IPS DF 19.7 (cell line): ENCODE measurements around the gene ARMCX1.
A peak's percentile ranks its signal among the peaks of the same experiment; 100 is the strongest.
"Not testable (repeated sequence)": the region's sequence is repeated elsewhere in the genome, so short reads cannot be mapped to it uniquely, and the experiment has no call there.

ENCODE experiments used
- DNase-seq: peaks from one replicate; pipeline ENCODE4 v3.0.0-alpha.2; 2013; ENCODE audit warnings: low read depth, low spot score

The ARMCX1 gene

GRCh38 chrX:101550362-101550750 lies at the start of gene ARMCX1:
ARMCX1 (plus strand) TSS chrX:101550547; CDS start chrX:101552931, 2,384 bp downstream.
- peak; percentile 25 for DNase-seq

- DNase-seq: not testable (repeated sequence)
Observed at GRCh38 chrX:101502929-101503328, 47.4 kb upstream of the ARMCX1 start.

- DNase-seq: no peak
Observed at GRCh38 chrX:101507372-101507771, 43.0 kb upstream of the ARMCX1 start.

GRCh38 chrX:101507986-101508385 lies 42.4 kb upstream of the ARMCX1 start:
- no peak for DNase-seq

- DNase-seq: no peak
Observed at GRCh38 chrX:101530944-101531343, 19.4 kb upstream of the ARMCX1 start.

- no peak for DNase-seq
Observed at GRCh38 chrX:101539116-101539515, 11.2 kb upstream of the ARMCX1 start.

GRCh38 chrX:101550751-101551379 lies 518 bp downstream of the ARMCX1 start:
- DNase-seq: no peak

GRCh38 chrX:101551380-101551767 lies 1.0 kb downstream of the ARMCX1 start:
- DNase-seq: no peak

- no peak for DNase-seq
Observed at GRCh38 chrX:101552714-101553113, 2.4 kb downstream of the ARMCX1 start.

- no peak for DNase-seq
Observed at GRCh38 chrX:101564651-101565050, 14.3 kb downstream of the ARMCX1 start.

GRCh38 chrX:101595739-101596419 lies 45.5 kb downstream of the ARMCX1 start:
- peak; percentile 42 for DNase-seq

- DNase-seq: not testable (repeated sequence)
Observed at GRCh38 chrX:101599592-101599991, 49.2 kb downstream of the ARMCX1 start.

GRCh38 chrX:101602077-101602476 lies 51.7 kb downstream of the ARMCX1 start:
- DNase-seq: no peak
